RWPE2 (cell line): ENCODE results near the gene ZC3HAV1.
"Not testable (repeated sequence)": the region's sequence is repeated elsewhere in the genome, so short reads cannot be mapped to it uniquely, and the experiment has no call there.

ENCODE experiments used
- ATAC-seq: fragments of 200-7000 bp; cut with Tn5 transposase; 3 replicates; pipeline ENCODE4 v1.9.1; 2021; ENCODE audit warnings: low read depth
- DNase-seq: peaks from one replicate; pipeline ENCODE4 v3.0.0-alpha.2; 2020; ENCODE audit warnings: low spot score
- H3K27ac ChIP-seq: fragments of 450-650 bp; 2 replicates; pipeline ENCODE4 v1.5.1; 2017; ENCODE audit warnings: mild to moderate bottlenecking; ENCODE audit not compliant: poor library complexity, severe bottlenecking
- H3K27me3 ChIP-seq: fragments of 250-450 bp; sonication (Bioruptor Pico); 2 replicates; pipeline ENCODE4 v1.5.1; 2021; ENCODE audit warnings: mild to moderate bottlenecking, moderate library complexity; ENCODE audit not compliant: insufficient read depth, poor library complexity, severe bottlenecking
- H3K36me3 ChIP-seq: fragments of 250-450 bp; sonication (Bioruptor Pico); 2 replicates; pipeline ENCODE4 v1.5.1; 2020; ENCODE audit warnings: low read depth, mild to moderate bottlenecking, moderate library complexity
- H3K4me1 ChIP-seq: fragments of 250-450 bp; sonication (Bioruptor Pico); 2 replicates; pipeline ENCODE4 v1.5.1; 2021; ENCODE audit warnings: mild to moderate bottlenecking, moderate library complexity; ENCODE audit not compliant: insufficient read depth, poor library complexity, severe bottlenecking
- H3K4me3 ChIP-seq: fragments of 250-450 bp; sonication (Bioruptor Pico); 2 replicates; pipeline ENCODE4 v1.5.1; 2021; ENCODE audit warnings: mild to moderate bottlenecking, moderate library complexity; ENCODE audit not compliant: severe bottlenecking
- H3K9me3 ChIP-seq: fragments of 250-450 bp; sonication (Bioruptor Pico); 2 replicates; pipeline ENCODE4 v1.5.1; 2021; ENCODE audit warnings: mild to moderate bottlenecking, moderate library complexity; ENCODE audit not compliant: severe bottlenecking
- CTCF ChIP-seq: fragments of 450-650 bp; IDR thresholded peaks from one replicate; pipeline ENCODE4 v1.5.1; 2017; ENCODE audit warnings: mild to moderate bottlenecking, moderate library complexity; ENCODE audit not compliant: poor library complexity, severe bottlenecking

Gene ZC3HAV1

DNA sequence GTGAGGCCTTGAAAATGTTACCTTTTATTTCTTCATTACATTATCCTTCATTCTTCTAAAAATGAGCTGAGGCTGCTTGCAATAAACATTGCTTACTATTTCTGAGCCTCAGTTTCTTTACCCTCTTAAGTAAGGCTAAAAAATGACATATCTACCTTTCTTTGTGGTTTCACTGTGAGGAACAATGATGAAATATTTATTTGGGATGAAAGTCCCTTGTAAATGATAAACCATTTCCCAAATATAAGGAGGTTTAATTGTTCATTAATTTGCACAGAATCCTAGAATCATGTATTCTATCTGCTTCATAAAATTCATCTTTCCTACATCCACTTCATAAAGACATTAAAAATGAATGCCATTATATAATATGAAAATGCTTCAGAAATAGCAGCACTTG lies 27.9 kb downstream of the ZC3HAV1 start:
- no peak for TF ChIP-seq CTCF
- no peak overlapping the region for H3K27ac ChIP-seq
- ATAC-seq = no peak
- no peak for DNase-seq
- no peak overlapping the region for H3K4me3 ChIP-seq
- H3K36me3 ChIP-seq = peaks cover 95% of the 10 kb centered on the region
- no peaks in the 10 kb centered on the region for H3K9me3 ChIP-seq
- no peaks in the 10 kb centered on the region for H3K4me1 ChIP-seq
- H3K27me3 ChIP-seq = no peaks in the 10 kb centered on the region

DNA sequence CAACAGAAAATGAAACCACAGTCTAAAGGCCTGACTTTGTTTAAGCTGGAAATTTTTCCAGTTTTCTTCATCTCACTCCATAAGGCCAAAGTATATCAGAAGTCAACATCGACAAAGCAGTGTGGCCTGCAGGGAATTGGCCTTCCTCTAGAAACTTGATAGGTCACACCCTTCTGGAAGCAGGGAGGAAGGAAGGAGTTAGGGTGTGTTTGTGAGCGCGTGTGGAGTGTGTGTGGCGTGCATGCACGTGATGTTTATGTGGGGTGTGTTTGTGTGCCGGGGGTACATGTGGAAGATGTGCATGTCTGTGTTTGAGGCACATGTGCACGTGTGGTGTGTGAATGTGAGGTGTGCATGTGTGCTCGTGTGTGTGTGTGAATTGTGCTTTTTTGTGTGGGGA lies 28.6 kb downstream of the ZC3HAV1 start:
- Histone ChIP-seq H3K9me3 (no peaks in the 10 kb centered on the region), H3K36me3 (peaks cover 96% of the 10 kb centered on the region), H3K27ac (no peak overlapping the region), H3K27me3 (no peaks in the 10 kb centered on the region), H3K4me1 (no peaks in the 10 kb centered on the region), H3K4me3 (no peak overlapping the region)
- no peak for DNase-seq
- TF ChIP-seq CTCF = no peak
- ATAC-seq = no peak

DNA sequence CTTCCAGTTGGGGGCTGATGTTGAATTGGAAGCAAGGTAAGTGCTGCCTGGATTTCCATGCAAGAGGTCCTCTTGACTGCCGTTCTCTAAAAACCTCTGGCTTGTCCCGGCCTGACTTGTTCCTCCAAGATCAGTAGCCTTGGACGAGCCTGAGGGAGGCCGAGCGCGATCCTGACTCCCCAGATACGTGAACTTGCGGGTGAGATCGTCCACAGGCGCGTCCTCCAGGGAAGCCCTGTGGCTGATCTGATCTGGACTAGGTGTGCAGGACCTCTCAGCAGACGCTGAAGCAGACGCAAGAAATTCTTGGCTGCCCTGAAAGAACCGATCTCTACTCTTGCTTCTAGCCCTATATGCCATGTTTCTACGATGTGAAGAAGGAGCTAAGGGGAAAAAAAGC lies 29.7 kb downstream of the ZC3HAV1 start:
- TF ChIP-seq CTCF = no peak
- no peaks in the 10 kb centered on the region for H3K27me3 ChIP-seq
- ATAC-seq = no peak
- no peaks in the 10 kb centered on the region for H3K4me1 ChIP-seq
- H3K9me3 ChIP-seq = no peaks in the 10 kb centered on the region
- no peak overlapping the region for H3K4me3 ChIP-seq
- no peak overlapping the region for H3K27ac ChIP-seq
- peaks cover 97% of the 10 kb centered on the region for H3K36me3 ChIP-seq
- DNase-seq = no peak

- DNase-seq = no peak
Observed at GRCh38 chr7:139078911-139079310, 30.6 kb downstream of the ZC3HAV1 start.

DNA sequence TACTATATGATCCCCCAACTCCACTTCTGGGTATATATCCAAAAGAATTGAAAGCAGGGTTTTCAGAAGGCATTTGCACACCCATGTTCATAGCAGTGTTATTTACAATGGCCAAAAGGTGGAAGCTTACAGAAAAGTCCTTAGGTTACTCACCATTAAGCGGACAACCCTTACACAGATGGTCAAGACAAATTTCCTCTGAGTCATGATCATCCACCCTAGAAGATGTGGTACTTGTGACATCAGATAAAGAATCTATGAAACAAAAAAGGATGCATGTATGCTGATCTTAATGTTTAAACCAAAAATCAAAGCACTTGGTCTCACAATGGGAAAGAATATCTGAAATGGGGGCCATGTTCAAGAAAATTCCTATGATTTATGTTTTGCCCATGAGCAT lies 31.1 kb downstream of the ZC3HAV1 start:
- Histone ChIP-seq H3K27ac (no peak overlapping the region), H3K27me3 (no peaks in the 10 kb centered on the region), H3K4me3 (no peak overlapping the region), H3K36me3 (peaks cover 97% of the 10 kb centered on the region), H3K4me1 (no peaks in the 10 kb centered on the region), H3K9me3 (no peaks in the 10 kb centered on the region)
- TF ChIP-seq CTCF = no peak
- no peak for ATAC-seq
- no peak for DNase-seq

More at GRCh38 chr7:139078911-139079310, 30.6 kb downstream of the ZC3HAV1 start:
- Histone ChIP-seq H3K9me3 (no peaks in the 10 kb centered on the region), H3K36me3 (peaks cover 97% of the 10 kb centered on the region), H3K4me1 (no peaks in the 10 kb centered on the region), H3K27me3 (no peaks in the 10 kb centered on the region), H3K27ac (no peak overlapping the region), H3K4me3 (no peak overlapping the region)
- no peak for ATAC-seq
- TF ChIP-seq CTCF = no peak

GRCh38 chr7:139077706-139078105 lies 31.8 kb downstream of the ZC3HAV1 start:
- not testable (repeated sequence) for H3K27me3 ChIP-seq, H3K4me1 ChIP-seq, DNase-seq, H3K27ac ChIP-seq, H3K9me3 ChIP-seq, ATAC-seq, H3K4me3 ChIP-seq
- H3K36me3 ChIP-seq = peaks cover 97% of the 10 kb centered on the region
